HepG2 (cell line): ENCODE measurements around the gene FADD. TPM values are rescaled to one million over a fixed set of nuclear protein-coding genes. Genes with fewer than 3 reads are reported as not detected.
A peak's percentile ranks its signal among the peaks of the same experiment; 100 is the strongest.

Experiments used
- ATAC-seq: fragments of 200-7000 bp; cut with Tn5 transposase; 3 replicates; pipeline ENCODE4 v1.9.1; 2020; ENCODE audit warnings: mild to moderate bottlenecking, moderate library complexity
- BruUV-seq: library from RNA; stranded (reverse); fragments of 400-500 nt; replicated peaks from 2 replicates; lab custom pipeline; 2021; lab: Mats Ljungman, UMichigan
- CTCF ChIA-PET: fragments of 300-600 bp; formaldehyde crosslinking; extraction: SDS; loops from one replicate; lab custom pipeline; 2021; ENCODE audit warnings: low total read pairs, inconsistent platforms, low intra/inter-chr PET ratio; lab: Yijun Ruan, JAX
- POLR2A ChIA-PET: fragments of 350-600 bp; sonication (Branson Sonifier 250); formaldehyde crosslinking; loops from one replicate; lab custom pipeline; 2020; ENCODE audit warnings: antibody characterized with exemption, inconsistent platforms; lab: Yijun Ruan, JAX
- DNase-seq: peaks from one replicate; pipeline ENCODE4 v3.0.0-alpha.2; 2015; ENCODE audit warnings: low spot score
- FAIRE-seq: peaks from 3 replicates; lab custom pipeline; 2011; peaks lifted over from hg19 to GRCh38; lab: Jason Lieb, UNC
- H2AFZ ChIP-seq: one replicate; pipeline ENCODE4 v1.6.1; 2011; ENCODE audit warnings: low read length, inconsistent platforms
- H3K27ac ChIP-seq: fragments of 300-600 bp; 3 replicates; pipeline ENCODE4 v1.8.0; 2011; ENCODE audit warnings: mixed run types, mild to moderate bottlenecking, mixed read lengths, low read length, inconsistent platforms; ENCODE audit not compliant: insufficient read depth; ENCODE audit errors: extremely low read length
- H3K27me3 ChIP-seq, 2 experiments: fragments of 200-600 bp in 1 of 2; 2 replicates in 1 of 2; 3 replicates in 1 of 2; pipeline versions ENCODE4 v1.6.0 to v1.8.0; 2011; ENCODE audit warnings: low read length in 2 of 2, mild to moderate bottlenecking in 2 of 2, moderate library complexity in 2 of 2, inconsistent platforms in 1 of 2; ENCODE audit not compliant: insufficient read depth in 2 of 2, control insufficient read depth in 1 of 2
- H3K36me3 ChIP-seq, 2 experiments: fragments of 200-600 bp in 1 of 2; replicated peaks in 1 of 2; 2 replicates in 1 of 2; 3 replicates in 1 of 2; pipeline versions ENCODE4 v1.5.1 to v1.8.0; 2011; ENCODE audit warnings: low read length in 2 of 2, inconsistent platforms in 1 of 2; ENCODE audit not compliant: insufficient read depth in 2 of 2, control insufficient read depth in 1 of 2
- H3K4me1 ChIP-seq: 2 replicates; pipeline ENCODE4 v1.5.1; 2012; ENCODE audit warnings: low read length, inconsistent platforms; ENCODE audit not compliant: insufficient read depth
- H3K4me2 ChIP-seq: 2 replicates; pipeline ENCODE4 v1.6.0; 2011; ENCODE audit warnings: low read depth, low read length, inconsistent platforms
- H3K4me3 ChIP-seq, 3 experiments: fragments of 200-600 bp in 1 of 3; sonication (generic), shearing (Covaris generic) in 1 of 3; replicated peaks in 1 of 3; 2 replicates each; pipeline ENCODE4 v1.5.1; 2011 to 2016; ENCODE audit warnings: low read length in 3 of 3, inconsistent platforms in 2 of 3, low read depth in 2 of 3, mild to moderate bottlenecking in 2 of 3, control low read depth in 1 of 3, mixed read lengths in 1 of 3; ENCODE audit not compliant: insufficient read depth in 1 of 3
- H3K79me2 ChIP-seq: one replicate; pipeline ENCODE4 v1.6.1; 2011; ENCODE audit warnings: low read length, inconsistent platforms; ENCODE audit not compliant: insufficient read depth
- H3K9ac ChIP-seq: 2 replicates; pipeline ENCODE4 v1.6.0; 2011; ENCODE audit warnings: mild to moderate bottlenecking, low read depth, low read length, inconsistent platforms; ENCODE audit not compliant: insufficient read depth
- H3K9me3 ChIP-seq: 2 replicates; pipeline ENCODE4 v1.5.1; 2012; ENCODE audit warnings: mild to moderate bottlenecking, low read length
- H4K20me1 ChIP-seq: 2 replicates; pipeline ENCODE4 v1.6.0; 2011; ENCODE audit warnings: inconsistent platforms, mild to moderate bottlenecking, low read length, moderate library complexity; ENCODE audit not compliant: insufficient read depth
- HOXA3 ChIP-seq: sonication (generic); formaldehyde crosslinking; IDR thresholded peaks from 2 replicates; pipeline ENCODE4 v1.5.0; 2020; ENCODE audit warnings: missing genetic modification reagents
- KDM5A ChIP-seq: fragments of 200-600 bp; sonication (generic); IDR thresholded peaks from 2 replicates; pipeline ENCODE4 v1.7.0; 2018; ENCODE audit warnings: antibody characterized with exemption, mild to moderate bottlenecking, low read length, borderline replicate concordance
- PAX8 ChIP-seq: sonication (generic); formaldehyde crosslinking; IDR thresholded peaks from 2 replicates; pipeline ENCODE4 v1.8.0; 2022; ENCODE audit warnings: mild to moderate bottlenecking, missing genetic modification reagents, borderline replicate concordance
- TFAP4 ChIP-seq: sonication (generic); IDR thresholded peaks from 2 replicates; pipeline ENCODE4 v1.6.1; 2016; ENCODE audit warnings: low read depth, borderline replicate concordance
- ZFX ChIP-seq: sonication (generic); formaldehyde crosslinking; IDR thresholded peaks from 2 replicates; pipeline ENCODE4 v1.4.0; 2020; ENCODE audit warnings: mild to moderate bottlenecking, low read depth, missing genetic modification reagents, moderate library complexity
- ZNF281 ChIP-seq: sonication (generic); formaldehyde crosslinking; IDR thresholded peaks from 2 replicates; pipeline ENCODE4 v1.4.0; 2020; ENCODE audit warnings: missing genetic modification reagents, borderline replicate concordance
- ZNF687 ChIP-seq: sonication (generic); formaldehyde crosslinking; IDR thresholded peaks from 2 replicates; pipeline ENCODE4 v1.5.1; 2020; ENCODE audit warnings: mild to moderate bottlenecking, missing genetic modification reagents, moderate library complexity
- WGBS: methylation state at CpG from one replicate; pipeline ENCODE4 v1.1.6; 2017; ENCODE audit warnings: low lambda C conversion rate; 5-methylcytosine and 5-hydroxymethylcytosine counted together
- in situ Hi-C: cut with HindIII; loops from 2 replicates; pipeline ENCODE4 v1.10.0; 2017; ENCODE audit warnings: low pct_unique_long_range_greater_than_20kb; ENCODE audit not compliant: extremely low pct_ligation_motif_present
- intact Hi-C: fragments of 100-400 bp; cut with micrococcal nuclease; formaldehyde crosslinking; loops from one replicate; pipeline ENCODE4 v1.10.0; 2022; ENCODE audit not compliant: unreplicated experiment
- polyA plus RNA-seq, 8 experiments: library from polyadenylated mRNA; depleted of rRNA in 3 of 8; stranded (reverse) in 7 of 8; unstranded in 1 of 8; fragments of >200 nt; fragmentation: Illumina TruSeq in 4 of 8; extraction: Trizol in 4 of 8; gene quantifications; 2 replicates each; pipeline versions ENCODE4 v1.2.1 to v1.2.3, GENCODE V29; 2011 to 2016; ENCODE audit warnings: low read depth in 4 of 8, missing spikeins in 1 of 8, mixed read lengths in 1 of 8; ENCODE audit not compliant: insufficient read depth in 1 of 8
- total RNA-seq, 5 experiments: library from RNA; depleted of rRNA; stranded (reverse); fragments of >200 nt; fragmentation: Illumina TruSeq; extraction: Trizol; gene quantifications; 2 replicates each; pipeline ENCODE4 v1.2.3, GENCODE V29; 2016; ENCODE audit warnings: low read depth in 1 of 5

Gene FADD
- total and polyA plus RNA-seq, 2 of the 13 experiments (the other 11 are each of a cell fraction or from before 2014, with no cell fraction given): 14.2 to 22.2 TPM

- intact Hi-C loops: no loop called here
- no peak for DNase-seq
- no peak for TF ChIP-seq ZNF281 (CRISPR knock-in tag)
- TF ChIP-seq ZFX: peak; percentile 37; the same call in 1 of the 2 replicates
- no peak for TF ChIP-seq TFAP4
- peak; percentile 37 for TF ChIP-seq ZNF687 (CRISPR knock-in tag)
- TF ChIP-seq KDM5A: no peak
- TF ChIP-seq PAX8: no peak
- no peak for TF ChIP-seq HOXA3 (CRISPR knock-in tag)
- WGBS: 54% methylated on average over 9 of the region's 17 CpGs
- Histone ChIP-seq H4K20me1 (no peaks in the 10 kb centered on the region; the same call in 1 of the 2 replicates), H3K9ac (no peak overlapping the region), H3K4me1 (peaks cover 16% of the 10 kb centered on the region; the same call in 1 of the 2 replicates), H2AFZ (peak overlapping the region; percentile 63), H3K27me3 (peaks cover 4 to 32% of the 10 kb centered on the region in 2 experiments; a peak in 4 of 5 replicates), H3K36me3 (no peaks in the 10 kb centered on the region), H3K9me3 (no peaks in the 10 kb centered on the region), H3K79me2 (no peaks in the 10 kb centered on the region), H3K27ac (no peak overlapping the region), H3K4me3 (no peak overlapping the region), H3K4me2 (no peak overlapping the region)
- no peak; the same call in 2 of the 3 replicates for ATAC-seq
- FAIRE-seq: no peak
- in situ Hi-C loops: no loop called here
- POLR2A ChIA-PET: interaction anchor here (0.6 kb wide), 1 partner anchor 26 kb away, joined by 4 read pairs; no protein-coding TSS in a partner anchor
- BruUV-seq: no TSS peak
- CTCF ChIA-PET: no interaction called here
Observed at GRCh38 chr11:70174547-70175235, 28.4 kb upstream of the FADD start.
